Suprapubic skin (tissue), 4 donors: ENCODE results near the gene RPS6KA1. TPM values are rescaled to one million over a fixed set of nuclear protein-coding genes. Genes with fewer than 3 reads are reported as not detected.

Experiments
- DNase-seq, 2 donors: peaks; one replicate each; pipeline ENCODE4 v3.0.0-alpha.2; 2019; ENCODE audit warnings: low spot score in 2 of 2
- H3K27ac ChIP-seq: fragments of 200-600 bp; sonication (generic); one replicate; pipeline ENCODE4 v1.5.1; 2019
- H3K27me3 ChIP-seq: fragments of 200-600 bp; sonication (generic); one replicate; pipeline ENCODE4 v1.5.1; 2019
- H3K36me3 ChIP-seq: fragments of 200-600 bp; sonication (generic); one replicate; pipeline ENCODE4 v1.5.1; 2019
- H3K4me1 ChIP-seq: fragments of 200-600 bp; sonication (generic); one replicate; pipeline ENCODE4 v1.5.1; 2019
- H3K4me3 ChIP-seq: fragments of 200-600 bp; sonication (generic); one replicate; pipeline ENCODE4 v1.5.1; 2019; ENCODE audit warnings: mild to moderate bottlenecking
- H3K9me3 ChIP-seq: fragments of 200-600 bp; sonication (generic); one replicate; pipeline ENCODE4 v1.5.1; 2019
- CTCF ChIP-seq, 2 donors: fragments of 200-600 bp in 1 of 2; fragments of 450-650 bp in 1 of 2; sonication (generic) in 1 of 2; IDR thresholded peaks; one replicate each; pipeline ENCODE4 v1.5.1; 2016 to 2019; ENCODE audit warnings: antibody characterized with exemption in 2 of 2, mild to moderate bottlenecking in 1 of 2, moderate library complexity in 1 of 2
- EP300 ChIP-seq: sonication (generic); formaldehyde crosslinking; IDR thresholded peaks from one replicate; pipeline ENCODE4 v1.6.1; 2017; ENCODE audit warnings: antibody characterized with exemption
- POLR2A ChIP-seq, 2 donors: fragments of 450-650 bp; IDR thresholded peaks; one replicate each; pipeline ENCODE4 v1.6.1; 2017; ENCODE audit warnings: antibody characterized with exemption in 2 of 2, mild to moderate bottlenecking in 2 of 2, moderate library complexity in 2 of 2
- POLR2AphosphoS5 ChIP-seq, 3 donors: sonication (generic); formaldehyde crosslinking; IDR thresholded peaks; one replicate each; pipeline ENCODE4 v1.6.1; 2017; ENCODE audit warnings: antibody characterized with exemption in 3 of 3
- WGBS: methylation state at CpG from one replicate; pipeline ENCODE4 v1.1.5; 2018; 5-methylcytosine and 5-hydroxymethylcytosine counted together
- total RNA-seq, 4 donors: library from RNA; depleted of rRNA; stranded (reverse); fragments of >200 nt; gene quantifications; one replicate each; pipeline ENCODE4 v1.1.0, GENCODE V29; 2016

The RPS6KA1 gene
- total RNA-seq, 4 donors from 2014 or later: 37.8 to 50.9 (median 43.7) TPM

- H3K27me3 ChIP-seq: no peaks in the 10 kb centered on the region
- whole genome bisulfite sequencing: 89% methylated on average over 2 of the region's 2 CpGs
- H3K4me3 ChIP-seq: no peak overlapping the region
- no peak overlapping the region for H3K27ac ChIP-seq
- no peaks in the 10 kb centered on the region for H3K9me3 ChIP-seq
- no peak for DNase-seq
- peaks cover 22% of the 10 kb centered on the region for H3K4me1 ChIP-seq
- no peaks in the 10 kb centered on the region for H3K36me3 ChIP-seq
- TF ChIP-seq CTCF (IDR thresholded peaks at IDR 0.05) (no peak), POLR2AphosphoS5 (IDR thresholded peaks at IDR 0.05) (no peak), EP300 (no peak), POLR2A (IDR thresholded peaks at IDR 0.05) (no peak)
These were observed 87.3 kb downstream of the RPS6KA1 start for GRCh38 chr1:26616881-26617280.

- no peaks in the 10 kb centered on the region for H3K9me3 ChIP-seq
- H3K27me3 ChIP-seq: no peaks in the 10 kb centered on the region
- no peaks in the 10 kb centered on the region for H3K36me3 ChIP-seq
- TF ChIP-seq CTCF (IDR thresholded peaks at IDR 0.05) (no peak), EP300 (no peak), POLR2A (IDR thresholded peaks at IDR 0.05) (no peak), POLR2AphosphoS5 (IDR thresholded peaks at IDR 0.05) (no peak)
- H3K4me1 ChIP-seq: peaks cover 24% of the 10 kb centered on the region
- no peak for DNase-seq
- WGBS: 63% methylated on average over 3 of the region's 3 CpGs
- peak overlapping the region; percentile 99 for H3K27ac ChIP-seq
- no peak overlapping the region for H3K4me3 ChIP-seq
These were observed 89.0 kb downstream of the RPS6KA1 start for GRCh38 chr1:26618561-26618960.

Other genes with a start within 250 kb of the RPS6KA1 start
- 100 to 1,000 TPM in 1 of 4 donors, 10 to 100 TPM in 3; 53.5 to 104 (median 92.8) TPM for gene SH3BGRL3, start 249.7 kb upstream of the RPS6KA1 start, total RNA-seq
- 10 to 100 TPM in 2 of 4 donors, 1 to 10 TPM in 2; 3.2 to 19.1 (median 9.1) TPM for gene UBXN11, start 223.1 kb upstream of the RPS6KA1 start, total RNA-seq
- gene CD52, start 211.8 kb upstream of the RPS6KA1 start, total RNA-seq: 10 to 100 TPM in 1 of 4 donors, 1 to 10 TPM in 3; 2.3 to 11.4 (median 9.9) TPM
- 10 to 100 TPM; 47.8 to 96.9 (median 62.8) TPM for gene CRYBG2, start 175.6 kb upstream of the RPS6KA1 start, total RNA-seq
- gene ZNF683, start 157.0 kb upstream of the RPS6KA1 start, total RNA-seq: not detected
- not detected for gene LIN28A, start 118.9 kb upstream of the RPS6KA1 start, total RNA-seq
- 10 to 100 TPM; 35.6 to 55.8 (median 45.3) TPM for gene DHDDS, start 97.4 kb upstream of the RPS6KA1 start, total RNA-seq
- gene HMGN2, start 57.3 kb upstream of the RPS6KA1 start, total RNA-seq: 100 to 1,000 TPM; 101 to 194 (median 146) TPM
- gene ARID1A, start 166.3 kb downstream of the RPS6KA1 start, total RNA-seq: 10 to 100 TPM; 77.2 to 90.0 (median 83.5) TPM